HG03457 (cell line): ENCODE measurements around the gene ZNF525.
"Not testable (repeated sequence)": the region's sequence is repeated elsewhere in the genome, so short reads cannot be mapped to it uniquely, and the experiment has no call there.

Experiments used
- ATAC-seq: cut with Tn5 transposase; IDR thresholded peaks from one replicate; pipeline ENCODE4 v1.9.1; 2021; ENCODE audit warnings: moderate number of reproducible peaks; ENCODE audit not compliant: unreplicated experiment

Gene ZNF525

DNA sequence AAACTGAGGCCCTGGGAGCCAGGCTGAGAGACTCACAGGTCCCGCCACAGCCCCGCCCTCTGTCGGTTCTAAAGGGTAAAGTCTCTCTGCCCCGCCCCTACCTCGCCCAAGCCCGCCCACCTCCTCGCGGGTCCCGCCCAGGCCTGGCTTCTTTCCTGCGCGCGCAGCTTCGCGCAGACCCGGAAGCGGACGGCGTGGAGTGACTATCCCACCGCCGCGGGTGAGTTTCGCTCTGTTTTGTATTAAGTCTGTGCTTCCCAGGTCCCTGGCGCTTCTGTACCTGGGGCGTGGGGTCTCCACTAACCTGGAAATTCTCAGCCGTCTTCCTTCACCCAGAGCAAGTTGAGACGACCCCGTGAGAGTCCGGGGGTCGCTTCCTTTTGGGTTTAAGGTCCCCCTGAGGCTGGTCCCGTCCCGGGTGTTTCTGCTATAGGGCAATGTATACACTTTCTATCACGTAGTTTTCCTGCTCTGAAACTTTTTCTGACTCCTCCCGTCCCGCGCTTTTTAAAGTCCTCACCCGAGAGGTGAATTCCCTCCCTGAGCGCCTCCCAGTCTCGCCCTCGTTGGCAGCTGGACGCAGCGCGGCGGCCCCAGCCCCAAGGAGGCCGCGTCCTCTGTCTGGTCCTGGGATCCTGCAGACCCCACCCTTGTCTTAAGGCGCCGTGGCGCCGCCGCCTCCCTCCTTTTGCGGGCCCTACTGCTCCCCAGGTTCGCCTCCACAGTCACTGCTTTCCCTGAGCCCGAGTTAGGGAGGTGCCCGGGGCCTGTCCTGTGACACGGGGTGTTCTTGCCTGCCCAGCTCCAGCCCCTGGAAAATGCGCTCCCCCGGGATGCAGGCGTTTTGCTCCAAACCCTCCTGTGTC, 29.7 kb downstream of the ZNF525 start, which contains the start of gene ZNF765:
Gene ZNF765, plus strand, starts transcription at position 176 of the 866 bp plus-strand sequence. CDS start 2,867 bp downstream, outside the sequence.
- peak; percentile 80 for ATAC-seq

DNA sequence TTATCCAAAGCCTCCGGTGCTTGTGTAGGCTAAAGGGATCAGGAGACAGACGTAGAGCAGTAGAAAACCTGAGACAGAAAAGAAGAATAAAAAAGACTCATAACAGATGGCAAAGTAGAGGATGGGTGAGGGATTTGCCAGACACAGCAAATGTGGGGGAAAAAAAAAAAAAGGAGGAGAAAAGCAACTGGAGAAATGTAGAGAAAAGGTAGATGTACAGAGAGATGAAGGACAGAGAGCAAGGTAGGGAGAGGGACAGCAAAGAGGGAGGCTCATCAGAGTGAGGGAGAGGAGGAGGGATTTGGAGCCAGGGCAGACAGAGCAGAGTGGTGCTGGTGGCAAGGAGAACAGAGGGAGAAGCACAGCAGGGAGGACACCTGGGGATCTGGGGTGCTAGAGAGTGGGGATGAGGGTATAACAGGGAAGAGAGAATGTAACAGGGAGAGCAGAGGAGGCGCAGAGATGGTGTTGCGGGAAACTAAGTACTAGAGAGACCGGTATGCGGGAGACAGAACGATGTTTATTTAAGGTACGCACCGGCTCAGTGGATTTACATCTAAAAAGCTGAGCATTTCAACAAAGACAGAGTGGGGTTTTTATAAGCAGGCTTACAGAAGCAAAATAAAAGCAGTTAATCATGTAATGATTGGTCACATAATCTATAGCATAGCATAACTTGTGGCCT, 30.5 kb downstream of the ZNF525 start:
- not testable (repeated sequence) for ATAC-seq

DNA sequence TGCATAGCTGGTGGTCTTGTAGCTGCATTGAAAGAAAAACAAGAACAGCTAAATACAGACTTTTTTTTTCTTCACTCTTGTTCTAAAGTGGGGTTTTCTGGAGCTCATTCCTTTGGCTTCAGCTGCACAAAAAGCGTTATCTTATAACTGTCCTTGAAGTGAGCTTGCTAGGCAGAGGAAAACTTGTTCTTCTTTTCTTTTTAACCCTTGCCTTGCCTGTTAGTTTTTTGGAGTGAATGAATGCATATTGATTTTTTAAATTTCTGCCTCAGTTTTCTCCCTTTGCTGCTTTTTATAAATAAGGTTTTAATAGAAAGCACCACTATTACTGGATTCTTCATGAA, 31.0 kb downstream of the ZNF525 start:
- no peak for ATAC-seq

DNA sequence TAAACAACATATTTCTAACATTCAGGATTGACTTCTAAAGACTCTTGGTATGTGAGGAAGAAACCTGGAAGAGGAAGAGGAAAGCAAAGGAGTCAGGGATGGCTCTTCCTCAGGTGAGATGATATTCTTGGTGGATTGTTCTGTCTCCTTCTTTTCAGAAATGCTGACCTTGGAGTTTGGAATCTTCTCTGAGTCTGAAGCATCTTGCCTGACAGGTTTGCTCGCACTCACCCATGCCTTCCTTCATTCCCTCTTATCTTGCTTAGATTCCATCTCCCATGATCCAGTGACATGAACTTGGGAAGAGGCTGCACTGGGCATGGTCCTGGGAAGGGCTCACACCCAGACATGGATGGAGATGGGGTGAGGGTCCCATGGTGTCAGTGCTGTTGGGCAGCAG, 32.4 kb downstream of the ZNF525 start:
- ATAC-seq: not testable (repeated sequence)

DNA sequence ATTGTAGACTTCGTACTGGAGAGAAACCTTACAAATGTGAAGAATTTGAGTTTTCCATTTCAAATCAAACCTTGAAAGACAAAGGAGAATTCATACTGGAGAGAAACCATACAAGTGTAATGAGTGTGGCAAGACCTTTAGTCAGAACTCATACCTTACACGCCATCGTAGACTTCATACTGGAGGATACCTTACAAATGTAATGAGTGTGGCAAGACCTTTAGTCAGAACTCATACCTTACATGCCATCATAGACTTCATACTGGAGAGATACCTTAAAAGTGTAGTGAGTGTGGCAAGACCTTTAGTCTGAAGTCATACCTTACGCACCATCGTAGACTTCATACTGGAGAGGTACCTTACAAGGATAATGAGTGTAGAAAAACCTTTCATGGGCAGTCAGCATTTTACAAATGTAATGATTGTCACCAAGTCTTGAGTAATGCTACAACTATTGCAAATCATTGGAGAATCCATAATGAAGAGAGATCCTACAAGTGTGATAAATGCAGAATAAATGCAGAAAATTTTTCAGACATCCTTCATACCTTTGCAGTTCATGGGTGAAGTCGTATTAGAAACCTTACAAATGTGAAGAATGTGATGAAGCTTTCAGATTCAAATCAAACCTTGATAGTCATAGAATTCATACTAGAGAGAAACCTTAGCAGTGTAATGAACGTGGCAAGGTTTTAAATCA, 44.1 kb downstream of the ZNF525 start:
- no peak for ATAC-seq

DNA sequence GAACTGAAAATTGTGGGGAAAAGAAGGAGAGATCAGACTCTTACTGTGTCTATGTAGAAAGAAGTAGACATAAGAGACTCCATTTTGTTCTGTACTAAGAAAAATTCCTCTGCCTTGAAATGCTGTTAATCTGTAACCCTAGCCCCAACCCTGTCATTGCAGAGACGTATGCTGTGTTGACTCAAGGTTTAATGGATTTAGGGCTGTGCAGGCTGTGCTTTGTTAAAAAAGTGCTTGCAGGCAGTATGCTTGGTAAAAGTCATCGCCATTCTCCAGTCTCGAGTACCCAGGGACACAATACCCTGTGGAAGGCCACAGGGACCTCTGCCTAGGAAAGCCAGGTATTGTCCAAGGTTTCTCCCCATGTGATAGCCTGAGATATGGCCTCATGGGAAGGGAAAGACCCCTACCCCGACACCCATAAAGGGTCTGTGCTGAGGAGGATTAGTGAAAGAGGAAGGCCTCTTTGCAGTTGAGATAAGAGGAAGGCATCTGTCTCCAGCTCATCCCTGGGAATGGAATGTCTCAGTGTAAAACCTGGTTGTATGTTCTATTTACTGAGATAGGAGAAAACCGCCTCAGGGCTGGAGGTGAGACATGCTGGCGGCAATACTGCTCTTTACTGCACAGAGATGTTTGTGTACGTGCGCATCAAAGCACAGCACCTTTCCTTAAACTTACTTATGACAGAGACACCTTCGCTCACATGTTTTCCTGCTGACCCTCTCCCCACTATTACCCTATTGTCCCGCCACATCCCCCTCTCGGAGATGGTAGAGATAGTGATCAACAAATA, 55.2 kb downstream of the ZNF525 start:
- not testable (repeated sequence) for ATAC-seq

DNA sequence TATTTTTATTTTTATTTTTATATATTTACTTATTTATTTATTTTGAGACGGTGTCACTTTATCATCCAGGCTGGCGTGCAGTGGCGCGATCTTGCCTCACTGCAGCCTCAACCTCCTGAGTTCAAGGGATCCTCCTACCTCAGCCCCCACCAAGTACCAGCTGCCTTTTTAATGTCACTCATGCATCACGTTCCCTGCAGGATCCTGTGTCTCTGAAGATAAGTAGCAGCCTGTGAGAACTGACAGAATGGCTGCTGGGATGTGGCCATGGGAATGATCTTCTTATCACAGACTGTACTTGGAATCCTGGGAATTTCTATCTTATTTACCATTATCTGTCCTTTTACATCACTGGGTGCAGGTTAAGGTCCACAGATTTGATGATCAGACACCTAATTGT, 57.0 kb downstream of the ZNF525 start:
- ATAC-seq: no peak

DNA sequence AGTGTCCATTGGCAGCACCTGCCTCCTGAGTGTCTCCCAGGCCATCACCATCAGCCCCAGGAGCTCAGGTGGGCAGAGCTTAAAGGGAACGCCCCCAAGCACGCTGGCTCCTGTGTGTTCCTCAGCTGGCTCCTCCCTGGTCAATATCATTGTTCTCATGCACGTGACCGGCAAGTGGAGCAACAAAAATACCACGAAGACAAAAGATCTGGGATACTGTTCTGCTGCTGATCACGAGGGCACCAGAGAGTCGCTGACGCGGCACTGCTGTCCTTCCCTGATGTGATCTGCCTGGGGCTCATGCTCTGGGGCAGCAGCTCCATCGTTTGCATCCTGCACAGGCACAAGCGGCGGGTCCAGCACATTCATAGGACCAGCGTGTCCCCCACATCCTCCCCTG, 57.6 kb downstream of the ZNF525 start:
- ATAC-seq: not testable (repeated sequence)

DNA sequence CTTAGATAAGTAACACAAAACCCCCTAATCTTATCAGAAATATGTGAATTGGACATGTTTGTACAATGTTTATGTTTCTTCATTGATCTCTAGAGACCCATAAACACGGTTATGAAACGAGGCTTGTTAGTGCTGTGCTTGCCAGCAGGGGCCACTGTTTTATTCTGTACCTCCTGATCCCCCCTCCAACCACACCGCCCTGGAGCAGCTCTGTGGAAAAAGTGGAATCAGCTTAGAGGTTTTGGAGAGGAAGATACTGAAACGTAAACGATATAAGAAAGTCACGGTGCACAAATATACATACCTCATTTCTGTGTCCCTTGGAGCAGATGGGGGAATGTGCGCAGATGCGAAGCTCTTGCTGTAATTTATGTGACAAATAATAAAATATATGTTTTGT, 58.2 kb downstream of the ZNF525 start:
- not testable (repeated sequence) for ATAC-seq

DNA sequence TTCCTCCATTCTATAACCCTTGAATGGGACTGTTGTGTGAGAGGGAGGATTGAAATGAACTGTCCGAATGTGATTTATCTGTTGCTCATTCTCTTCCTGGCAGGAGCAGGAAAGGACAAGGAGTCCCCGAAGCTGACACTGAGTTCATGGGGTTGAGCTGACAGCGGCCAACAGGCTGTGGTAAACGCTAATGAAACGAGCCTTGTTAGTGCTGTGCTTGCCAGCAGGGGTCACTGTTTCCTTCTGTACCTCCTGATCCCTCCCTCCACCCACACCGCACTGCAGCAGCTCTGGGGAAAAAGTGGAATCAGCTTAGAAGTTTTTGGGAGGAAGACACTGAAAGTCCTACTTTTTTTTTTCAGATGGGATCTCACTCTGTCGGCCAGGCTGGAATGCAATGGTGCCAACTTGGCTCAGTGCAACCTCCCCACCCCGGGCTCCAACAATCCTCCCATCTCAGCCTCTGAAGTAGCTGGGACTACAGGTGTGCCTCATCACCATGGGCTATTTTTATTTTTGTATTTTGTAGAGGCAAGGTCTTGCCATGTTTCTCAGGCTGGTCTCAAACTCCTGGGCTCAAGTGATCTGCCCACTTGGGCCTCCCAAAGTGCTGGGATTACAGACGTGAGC, 59.6 kb downstream of the ZNF525 start:
- no peak for ATAC-seq

DNA sequence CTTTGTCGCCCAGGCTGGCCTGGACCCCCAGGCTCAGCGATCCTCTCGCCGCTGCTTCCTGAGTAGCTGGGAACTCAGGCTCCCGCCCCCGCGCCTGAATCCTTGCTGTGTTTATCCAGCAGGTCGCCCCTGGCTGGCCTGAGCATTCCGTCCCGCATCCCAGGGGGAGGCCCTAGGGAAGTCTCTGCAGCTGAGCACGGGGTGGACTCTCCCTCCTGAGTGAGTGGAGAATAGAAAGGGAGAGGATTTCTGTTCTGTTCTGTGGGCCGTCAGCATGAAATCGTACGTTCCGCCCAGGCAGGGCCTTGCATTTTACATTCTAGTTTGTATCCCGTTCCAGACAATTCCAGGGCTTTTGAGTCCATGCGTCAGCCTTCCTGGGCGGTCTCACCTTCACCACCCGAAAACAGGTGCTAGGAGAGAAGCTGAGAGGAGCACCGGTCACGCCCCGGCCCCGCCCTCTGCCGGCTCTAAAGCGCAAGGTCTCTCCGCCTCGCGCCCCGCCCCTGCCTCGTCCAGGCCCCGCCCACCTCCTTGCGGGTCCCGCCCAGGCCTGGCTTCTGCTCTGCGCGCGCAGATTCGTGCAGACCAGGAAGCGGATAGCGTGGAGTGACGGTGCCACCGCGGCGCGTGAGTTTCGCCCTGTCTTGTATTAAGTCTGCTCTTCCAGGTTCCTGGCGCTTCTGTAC, 66.0 kb downstream of the ZNF525 start, which contains the start of gene ZNF761:
Gene ZNF761, plus strand, starts transcription at position 586 of the 689 bp plus-strand sequence. CDS start 15,285 bp downstream, outside the sequence.
- peak; percentile 92 for ATAC-seq

DNA sequence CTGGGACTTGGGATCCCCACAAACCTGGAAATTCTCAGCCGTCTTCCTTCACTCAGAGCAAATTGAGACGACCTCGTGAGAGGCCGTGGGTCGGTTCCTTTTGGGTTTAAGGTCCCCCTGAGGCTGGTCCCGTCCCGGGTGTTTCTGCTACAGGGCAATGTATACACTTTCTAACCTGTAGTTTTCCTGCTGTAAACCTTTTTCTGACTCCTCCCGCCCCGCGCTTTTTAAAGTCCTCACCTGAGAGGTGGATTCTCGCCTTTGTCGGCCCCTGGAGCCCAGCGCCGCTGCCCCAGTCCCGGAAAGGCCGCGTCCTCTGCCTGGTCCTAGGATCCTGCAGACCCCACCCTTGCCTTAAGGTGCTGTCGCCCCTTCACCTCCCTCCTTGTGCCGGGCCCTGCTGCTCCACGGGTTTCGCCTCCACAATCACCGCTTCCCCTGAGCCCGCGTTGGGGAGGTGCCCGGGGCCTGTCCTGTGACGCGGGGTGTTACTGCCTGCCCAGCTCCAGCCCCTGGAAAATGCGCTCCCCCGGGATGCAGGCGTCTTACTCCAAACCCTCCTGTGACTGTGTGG, 66.7 kb downstream of the ZNF525 start:
- peak; percentile 22 for ATAC-seq
